ENCODE results near the gene HCRT.

Gene HCRT

GRCh38 chr17:42192189-42193126, 7.2 kb upstream of the HCRT start:
- TF ChIP-seq CTCF (IDR thresholded peaks at IDR 0.05): no peak

DNA sequence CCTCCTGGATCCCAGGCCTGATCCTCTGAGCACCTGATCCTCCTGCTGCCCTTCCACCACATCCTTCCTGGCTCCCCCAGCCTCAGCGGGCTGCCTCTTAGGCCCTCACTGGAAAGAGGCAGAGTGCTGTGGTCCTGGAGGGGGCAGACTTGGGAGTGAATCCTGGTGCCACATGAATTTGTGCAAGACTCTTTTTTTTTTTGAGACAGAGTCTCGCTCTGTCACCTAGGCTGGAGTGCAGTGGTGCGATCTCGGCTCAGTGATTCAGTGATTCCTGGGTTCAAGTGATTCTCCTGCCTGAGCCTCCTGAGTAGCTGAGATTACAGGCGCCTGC, 6.0 kb upstream of the HCRT start:
- no peak for TF ChIP-seq CTCF (IDR thresholded peaks at IDR 0.05)

DNA sequence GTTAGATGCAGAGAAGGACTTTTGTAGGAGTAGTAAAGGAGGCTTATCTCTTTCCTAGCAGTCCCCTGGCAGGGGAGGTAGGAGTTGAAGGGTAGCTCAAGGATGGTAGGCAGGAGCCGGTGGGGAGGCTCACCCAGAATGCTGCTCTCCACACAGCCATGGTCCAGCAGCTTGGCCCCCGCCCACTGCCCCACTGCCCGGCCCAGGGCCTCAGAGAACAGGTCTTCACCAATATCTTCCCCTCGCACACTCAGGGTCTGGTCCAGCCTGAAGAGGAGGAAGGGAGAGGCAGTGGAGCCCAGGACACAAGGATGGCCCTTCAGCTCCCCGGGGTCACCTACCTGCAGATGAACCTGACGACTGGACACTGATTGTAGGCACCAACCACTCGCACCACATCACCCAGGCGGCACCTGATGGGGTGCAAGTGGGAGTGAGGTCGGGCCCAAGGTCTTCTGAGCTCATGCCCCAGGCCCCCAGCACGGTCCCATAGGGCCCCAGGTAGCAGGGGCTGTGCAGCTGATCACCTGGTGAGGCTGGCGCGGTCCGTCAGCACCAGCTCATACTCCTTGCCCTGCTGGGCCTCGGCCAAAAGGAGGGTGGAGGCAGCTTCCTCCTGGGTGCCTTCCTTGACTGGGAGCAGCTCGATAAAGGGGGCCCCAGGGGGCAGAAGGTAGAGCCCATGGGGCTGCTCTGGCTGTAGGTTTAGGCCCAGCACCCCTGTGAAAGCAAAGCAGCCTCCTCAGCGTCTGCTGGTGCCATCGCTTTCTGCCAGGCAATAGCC, 5.4 kb upstream of the HCRT start:
- TF ChIP-seq CTCF (IDR thresholded peaks at IDR 0.05): no peak

DNA sequence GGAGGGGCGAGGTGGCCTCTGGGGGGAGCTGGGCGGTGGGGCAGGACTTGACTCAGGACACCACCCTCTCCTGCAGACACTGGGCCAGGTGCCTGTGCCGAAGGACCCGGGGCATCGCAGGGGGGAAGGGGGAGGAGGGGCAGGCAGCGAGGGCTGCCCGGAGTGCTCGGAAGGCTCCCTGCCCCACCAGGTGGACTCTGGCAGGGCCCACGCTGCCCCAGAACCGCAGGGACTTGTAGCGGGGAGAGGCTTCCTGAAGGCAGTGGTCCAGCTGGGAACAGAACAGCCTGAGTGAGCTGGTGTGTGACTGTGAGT, 4.4 kb upstream of the HCRT start:
- no peak for TF ChIP-seq CTCF (IDR thresholded peaks at IDR 0.05)

GRCh38 chr17:42188749-42189650, 3.7 kb upstream of the HCRT start:
- TF ChIP-seq CTCF (IDR thresholded peaks at IDR 0.05): no peak

GRCh38 chr17:42187833-42188232, 2.6 kb upstream of the HCRT start:
- no peak for TF ChIP-seq CTCF (IDR thresholded peaks at IDR 0.05)

- no peak for TF ChIP-seq CTCF (IDR thresholded peaks at IDR 0.05)
Observed at GRCh38 chr17:42185621-42185930, 324 bp upstream of the HCRT start.
